Left cardiac atrium (tissue), 4 donors: ENCODE data around the gene SEC14L5. TPM values are rescaled to one million over a fixed set of nuclear protein-coding genes. Genes with fewer than 3 reads are reported as not detected.
A peak's percentile ranks its signal among the peaks of the same experiment; 100 is the strongest.

Experiments
- ATAC-seq, 2 donors: fragments of 200-7000 bp; cut with Tn5 transposase; one replicate each; pipeline ENCODE4 v1.9.1; 2020; ENCODE audit warnings: mild to moderate bottlenecking in 2 of 2, moderate library complexity in 2 of 2
- DNase-seq: peaks from one replicate; pipeline ENCODE4 v3.0.0-alpha.2; 2020
- intact Hi-C, 2 donors: fragments of 100-400 bp; cut with DNase I; formaldehyde crosslinking; loops; one replicate each; pipeline versions ENCODE4 v1.14.1 to v1.15.1; 2022 to 2023
- total RNA-seq, 2 donors: library from RNA; stranded (reverse); fragmentation: NEBNext Ultra II Directional; extraction: Animal tissue kit (Norgen Biotek cat#: 25700); gene quantifications; one replicate each; pipeline ENCODE4 v1.2.1, GENCODE V29; 2021
- donor health status: DM: no; HTN: yes; CAD: no.
- donor health status: DM: no; HTN: yes; CAD: no; lungs with severe emphysema.
- donor health status: DM: yes; HTN: yes; CAD: no.
- donor health status: Dilated cardiomyopathy.

SEC14L5 gene
- total RNA-seq, 2 donors from 2014 or later = 0.58 to 2.3 TPM

DNA sequence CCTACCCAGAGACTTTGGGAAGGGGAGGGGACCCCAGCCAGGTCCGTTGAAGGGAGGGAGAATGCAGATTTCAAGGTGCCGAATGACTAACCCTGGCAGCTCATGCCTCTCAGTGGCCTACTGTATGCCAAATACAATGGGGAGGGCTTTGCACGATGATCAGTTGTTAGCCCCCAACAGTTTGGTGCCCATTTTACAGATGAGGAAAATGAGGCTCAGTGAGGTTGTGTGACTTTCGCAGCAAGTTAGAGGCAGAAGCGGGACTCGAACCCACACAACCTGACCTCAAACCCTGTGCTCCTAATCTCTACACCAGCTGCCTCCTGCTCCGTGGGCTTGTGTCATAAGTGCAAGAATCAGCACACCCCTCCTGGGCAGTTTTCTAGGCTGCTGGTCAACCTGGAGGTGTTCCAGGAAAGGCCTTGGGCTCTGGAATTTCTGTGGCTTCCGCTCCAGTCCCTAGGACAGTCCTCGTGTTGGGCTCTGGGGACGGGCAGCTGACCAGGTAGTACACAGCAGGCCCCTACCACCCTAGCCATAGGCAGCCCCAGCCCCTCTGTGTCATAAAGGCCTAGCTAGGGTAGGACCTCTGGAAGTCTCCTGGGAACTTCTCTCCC is 87.5 kb downstream of the SEC14L5 start:
- intact Hi-C loops = no loop called here
- ATAC-seq (no peak), DNase-seq (no peak)

DNA sequence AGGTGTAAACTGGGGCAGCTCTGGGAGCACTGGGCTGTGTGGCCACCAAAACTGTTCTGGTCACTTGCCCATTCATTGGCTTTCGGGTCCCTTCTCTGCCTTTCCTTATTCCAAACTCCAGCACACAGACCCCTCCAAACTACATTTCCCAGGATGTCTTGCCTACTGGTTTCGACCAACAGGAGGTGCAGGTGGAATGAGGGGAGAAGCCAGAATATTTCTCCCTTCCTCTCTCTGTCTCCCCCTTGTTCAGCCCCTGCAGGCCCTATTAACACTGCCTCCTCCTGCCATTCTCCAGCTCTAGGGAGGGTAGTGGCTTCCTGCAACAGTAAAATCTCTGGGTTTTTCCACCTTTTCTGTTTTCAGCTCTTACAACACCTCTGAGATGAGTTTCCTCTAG is 88.8 kb downstream of the SEC14L5 start:
- intact Hi-C loops = no loop called here
- DNase-seq (no peak), ATAC-seq (no peak)

GRCh38 chr16:5054876-5055865 is 97.0 kb downstream of the SEC14L5 start:
- intact Hi-C loops = no loop called here
- DNase-seq (no peak), ATAC-seq (no peak)

- ATAC-seq (no peak), DNase-seq (no peak)
- intact Hi-C loops = no loop called here
Observed at GRCh38 chr16:5056352-5056751, 98.2 kb downstream of the SEC14L5 start.

GRCh38 chr16:5058476-5058875 is 100.3 kb downstream of the SEC14L5 start:
- ATAC-seq (peak; percentile 11 to 68), DNase-seq (no peak)
- intact Hi-C loops = no loop called here

DNA sequence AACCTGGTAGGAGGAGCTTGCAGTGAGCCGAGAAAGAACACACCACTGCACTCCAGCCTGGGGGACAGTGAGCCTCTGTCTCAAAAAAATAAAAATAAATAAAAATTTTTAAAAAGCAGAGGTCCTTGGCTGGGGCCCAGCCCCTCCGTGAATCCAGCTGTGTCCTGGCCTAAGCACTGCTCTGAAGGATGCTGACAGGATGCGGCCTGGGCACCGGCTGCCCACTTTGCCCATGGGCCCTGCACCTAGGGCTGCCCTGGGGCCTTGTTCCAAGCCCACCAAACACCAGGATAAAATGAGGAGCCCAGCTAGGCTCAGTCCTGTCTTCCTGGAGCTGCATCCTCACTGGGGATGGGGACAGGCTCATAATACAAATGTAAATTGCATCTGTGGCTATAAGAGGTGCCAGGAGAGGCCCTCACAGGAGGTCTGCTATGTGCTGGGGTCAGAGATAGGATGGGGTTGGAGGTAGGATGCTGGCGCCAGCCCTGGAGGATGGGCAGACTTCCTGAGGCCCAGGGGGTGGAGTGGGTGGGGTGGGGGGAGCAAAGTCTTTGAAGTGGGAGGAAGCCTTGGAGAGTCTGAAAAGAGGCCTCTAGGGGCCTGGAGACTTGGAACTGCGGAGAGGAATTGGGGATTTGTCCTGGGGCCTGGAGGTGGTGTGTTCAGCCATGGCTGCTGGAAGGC is 101.4 kb downstream of the SEC14L5 start:
- ATAC-seq (no peak), DNase-seq (no peak)
- intact Hi-C loops = no loop called here

GRCh38 chr16:5060073-5060641 is 102.0 kb downstream of the SEC14L5 start:
- intact Hi-C loops = no loop called here
- no peak for DNase-seq
- ATAC-seq = no peak

- DNase-seq (no peak), ATAC-seq (no peak)
- intact Hi-C loops = no loop called here
Observed at GRCh38 chr16:5062051-5062450, 103.9 kb downstream of the SEC14L5 start.

GRCh38 chr16:5062790-5063765 is 104.9 kb downstream of the SEC14L5 start:
- DNase-seq (no peak), ATAC-seq (no peak)
- intact Hi-C loops = no loop called here

GRCh38 chr16:5064915-5065314 is 106.8 kb downstream of the SEC14L5 start:
- intact Hi-C loops = no loop called here
- no peak for ATAC-seq
- no peak for DNase-seq

- intact Hi-C loops = no loop called here
- DNase-seq (no peak), ATAC-seq (peak in 1 of 2 donors; percentile 66)
Observed at GRCh38 chr16:5065326-5065725, 107.2 kb downstream of the SEC14L5 start.

DNA sequence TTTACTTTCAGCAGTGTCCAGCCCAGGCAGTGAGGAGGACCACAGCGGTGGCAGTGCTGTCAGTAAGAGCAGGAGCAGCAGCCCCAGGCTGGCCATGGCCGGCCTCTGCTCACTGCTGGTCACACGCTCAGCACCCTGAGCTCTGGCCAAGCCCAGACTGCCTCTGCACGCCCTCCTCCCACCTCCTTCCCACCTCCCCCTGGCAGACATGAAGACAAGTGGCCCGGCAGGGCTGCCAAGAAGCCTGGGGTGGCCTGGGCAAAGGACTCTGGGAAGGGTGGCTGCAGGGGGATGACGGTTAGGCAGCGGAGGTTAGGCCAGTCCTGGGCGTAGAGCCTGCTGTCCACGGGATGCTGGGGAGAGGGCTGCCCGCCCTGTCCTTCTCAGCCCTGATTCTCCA is 107.7 kb downstream of the SEC14L5 start, which contains the start of gene C16orf89:
Gene C16orf89 (minus strand): TSS at position 144 of the 400 bp plus-strand sequence. CDS start 48 bp downstream, at position 96.
- intact Hi-C loops = no loop called here
- DNase-seq (no peak), ATAC-seq (peak; percentile 23 to 89)

- ATAC-seq (no peak), DNase-seq (no peak)
- intact Hi-C loops = no loop called here
Observed at GRCh38 chr16:5066511-5066910, 108.4 kb downstream of the SEC14L5 start.

Other genes with a start within 250 kb of the SEC14L5 start
- gene ANKS3, start 224.1 kb upstream of the SEC14L5 start, total RNA-seq = 10 to 100 TPM; 11.0 to 11.6 TPM
- under 1 TPM; 0.52 to 0.85 TPM for gene DNAAF8, start 223.8 kb upstream of the SEC14L5 start, total RNA-seq
- gene ZNF500, start 191.2 kb upstream of the SEC14L5 start, total RNA-seq = 10 to 100 TPM in 1 of 2 donors, 1 to 10 TPM in 1; 6.3 to 10.3 TPM
- not detected for gene SEPTIN12, start 170.0 kb upstream of the SEC14L5 start, total RNA-seq
- not detected for gene SMIM22, start 163.0 kb upstream of the SEC14L5 start, total RNA-seq
- gene ROGDI, start 155.7 kb upstream of the SEC14L5 start, total RNA-seq = 10 to 100 TPM; 53.6 to 54.5 TPM
- 10 to 100 TPM; 65.2 to 78.2 TPM for gene GLYR1, start 111.0 kb upstream of the SEC14L5 start, total RNA-seq
- 10 to 100 TPM; 28.0 to 33.6 TPM for gene UBN1, start 110.8 kb upstream of the SEC14L5 start, total RNA-seq
- gene PPL, start 21.2 kb upstream of the SEC14L5 start, total RNA-seq = 10 to 100 TPM in 1 of 2 donors, 1 to 10 TPM in 1; 6.1 to 15.8 TPM
- gene NAGPA, start 75.6 kb downstream of the SEC14L5 start, total RNA-seq = 1 to 10 TPM; 6.8 to 8.4 TPM
- gene C16orf89, start 107.6 kb downstream of the SEC14L5 start, total RNA-seq = 10 to 100 TPM in 1 of 2 donors, 1 to 10 TPM in 1; 6.6 to 19.4 TPM
- gene ALG1, start 113.5 kb downstream of the SEC14L5 start, total RNA-seq = 10 to 100 TPM; 11.0 to 11.8 TPM
- gene EEF2KMT, start 139.5 kb downstream of the SEC14L5 start, total RNA-seq = 1 to 10 TPM; 5.4 to 7.5 TPM